ENCODE measurements around the gene LRRC75A. TPM values are rescaled to one million over a fixed set of nuclear protein-coding genes. Genes with fewer than 3 reads are reported as not detected.

The LRRC75A gene
- total and polyA plus RNA-seq, 2 donors (not counting 3 experiments of a cell fraction or from before 2014, with no cell fraction given), result 3.7 to 6.1 TPM

DNA sequence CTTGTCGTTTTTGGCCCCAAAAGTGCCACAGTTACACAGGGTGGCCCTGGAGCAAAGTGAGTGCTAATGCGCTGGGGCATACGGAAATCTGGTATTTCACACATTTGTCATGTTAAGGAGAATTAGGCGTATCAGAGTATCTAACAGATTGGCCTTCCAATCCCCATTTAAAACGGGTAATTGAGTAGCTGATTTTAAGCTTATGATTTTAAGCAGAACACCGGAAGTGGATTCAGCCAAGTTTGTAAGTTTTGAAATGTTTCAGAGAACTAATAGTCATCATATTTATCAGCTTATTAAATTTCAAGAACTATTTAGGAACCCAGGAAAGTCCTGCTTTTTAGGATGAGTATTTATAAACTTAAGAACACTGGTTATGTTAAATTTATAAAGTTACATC is 19.5 kb downstream of the LRRC75A start:
- ChIA-PET POLR2A (no interaction called here), CTCF (interaction anchor here (1.1 to 6.2 kb wide), 3 partner anchors 9 to 49 kb away, joined by 4 to 43 read pairs (median 15); no protein-coding TSS in a partner anchor)
- no peaks in the 10 kb centered on the region for H3K36me3 ChIP-seq (ENCODE audit: control insufficient read depth in 2 of 2, extremely low read depth in 1 of 2, insufficient read depth in 2 of 2, low read length in 2 of 2)
- no TSS peak for BruUV-seq (replicated peaks)
- no peaks in the 10 kb centered on the region for H3K27me3 ChIP-seq (ENCODE audit: control insufficient read depth in 2 of 2, insufficient read depth in 2 of 2, low read length in 2 of 2)
- H3K4me3 ChIP-seq (replicated peaks in 1 of 3; ENCODE audit: insufficient read depth in 1 of 3, low read depth in 1 of 3, low read length in 3 of 3), result no peak overlapping the region
- TF ChIP-seq MYC (IDR thresholded peaks at IDR 0.05; ENCODE audit: low read depth, low read length), result no peak
- TF ChIP-seq GATA2 (IDR thresholded peaks at IDR 0.05; ENCODE audit: insufficient read depth, insufficient read length, low read depth, low read length), result no peak
- no peak for TF ChIP-seq EZH2 (IDR thresholded peaks at IDR 0.05; ENCODE audit: borderline replicate concordance, low read depth, low read length, severe bottlenecking)
- no peak for TF ChIP-seq CTCF (IDR thresholded peaks at IDR 0.05; ENCODE audit: extremely low read depth in 1 of 2, insufficient read depth in 1 of 2, low read depth in 1 of 2, low read length in 2 of 2)
- no peak for TF ChIP-seq JUN (IDR thresholded peaks at IDR 0.05; ENCODE audit: borderline replicate concordance, insufficient read depth, insufficient read length, low read depth)
- TF ChIP-seq, protein P1, sequence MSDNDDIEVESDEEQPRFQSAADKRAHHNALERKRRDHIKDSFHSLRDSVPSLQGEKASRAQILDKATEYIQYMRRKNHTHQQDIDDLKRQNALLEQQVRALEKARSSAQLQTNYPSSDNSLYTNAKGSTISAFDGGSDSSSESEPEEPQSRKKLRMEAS (IDR thresholded peaks at IDR 0.05; ENCODE audit: insufficient read depth, insufficient read length), result no peak
- no peak for TF ChIP-seq FOS (IDR thresholded peaks at IDR 0.05; ENCODE audit: borderline replicate concordance, insufficient read depth, low read length)
- no peak for TF ChIP-seq POLR2AphosphoS5 (IDR thresholded peaks at IDR 0.05; ENCODE audit: insufficient read depth, low read depth, low read length)
- TF ChIP-seq POLR2A (IDR thresholded peaks at IDR 0.05; ENCODE audit: low read depth, low read length), result no peak
- no peak overlapping the region for H3K27ac ChIP-seq (ENCODE audit: insufficient read depth, low read depth, low read length)
- H3K9me1 ChIP-seq (replicated peaks; ENCODE audit: control insufficient read depth, extremely low read depth, insufficient read depth, low read length), result no peaks in the 10 kb centered on the region
- intact Hi-C loops (cut with micrococcal nuclease), result no loop called here
- FAIRE-seq (no peak), DNase-seq (ENCODE audit: low read depth, low spot score) (no peak)
- no peak overlapping the region for H2AFZ ChIP-seq (ENCODE audit: low read depth, low read length)
- dilution Hi-C loops (cut with MboI; ENCODE audit: extremely low pct_ligation_motif_present, low sequenced_read_pairs), result no loop called here
- H3K9me3 ChIP-seq (replicated peaks; ENCODE audit: control insufficient read depth, insufficient read depth, low read length), result no peaks in the 10 kb centered on the region
- no peaks in the 10 kb centered on the region for H3K79me2 ChIP-seq (ENCODE audit: control insufficient read depth, insufficient read depth, low read length)
- H4K20me1 ChIP-seq (replicated peaks; ENCODE audit: control insufficient read depth, extremely low read depth, insufficient read depth, low read length), result no peaks in the 10 kb centered on the region
- H3K4me2 ChIP-seq (ENCODE audit: insufficient read depth, low read length), result no peak overlapping the region
- H3K4me1 ChIP-seq (ENCODE audit: control insufficient read depth, extremely low read depth, insufficient read depth, low read length), result peaks cover 28% of the 10 kb centered on the region
- no peak overlapping the region for H3K9ac ChIP-seq (replicated peaks; ENCODE audit: extremely low read depth, insufficient read depth, low read length)

Data from endothelial cell of umbilical vein (primary cell).